Measurements from ENCODE around the gene DUOX2. TPM values are rescaled to one million over a fixed set of nuclear protein-coding genes. Genes with fewer than 3 reads are reported as not detected.

Gene DUOX2
- total and polyA plus RNA-seq, 2 of the 8 experiments (the other 6 are each of a cell fraction or from before 2014, with no cell fraction given) = 0.08 TPM; not detected in 1

DNA sequence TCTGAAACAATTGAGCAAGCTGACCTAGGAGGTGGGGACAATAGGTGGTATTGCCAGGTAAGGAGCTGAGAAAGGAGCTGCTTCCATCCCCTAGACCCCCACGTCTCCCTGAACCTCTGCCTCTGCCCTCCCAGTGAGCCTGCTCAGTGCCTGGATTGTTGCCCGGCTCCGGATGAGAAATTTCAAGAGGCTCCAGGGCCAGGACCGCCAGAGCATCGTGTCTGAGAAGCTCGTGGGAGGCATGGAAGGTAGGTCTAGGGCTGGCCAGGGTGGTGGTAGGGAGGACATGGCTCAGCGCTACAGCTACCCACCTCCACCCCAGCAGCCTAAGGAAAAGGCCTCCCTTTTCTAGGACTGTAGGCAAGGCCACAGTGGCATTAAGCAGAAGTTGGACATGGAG is 29.1 kb upstream of the DUOX2 start:
- Histone ChIP-seq H4K91ac (replicated peaks; ENCODE audit: insufficient read length, low read length) (no peak overlapping the region), H4K5ac (ENCODE audit: insufficient read length, low read depth, low read length) (no peak overlapping the region), H3K36me3 (ENCODE audit: control insufficient read depth in 2 of 4, insufficient read depth in 4 of 4, low read length in 3 of 4) (no peaks in the 10 kb centered on the region), H3K79me1 (ENCODE audit: low read depth, low read length) (no peaks in the 10 kb centered on the region; the same call in 1 of the 2 replicates), H3K14ac (ENCODE audit: insufficient read length) (no peak overlapping the region), H2BK12ac (ENCODE audit: low read depth, low read length) (no peak overlapping the region), H2AK5ac (ENCODE audit: low read depth, low read length) (no peak overlapping the region), H2BK5ac (ENCODE audit: low read depth, low read length) (no peak overlapping the region), H3K18ac (ENCODE audit: extremely low read depth, low read length) (no peak overlapping the region), H3K56ac (replicated peaks; ENCODE audit: insufficient read length, low read depth, low read length) (no peak overlapping the region), H2AFZ (ENCODE audit: low read length) (no peak overlapping the region), H3K23ac (ENCODE audit: insufficient read length) (no peak overlapping the region), H2BK15ac (ENCODE audit: low read length) (no peak overlapping the region), H4K8ac (ENCODE audit: extremely low read depth, insufficient read depth, low read length) (no peak overlapping the region), H3K79me2 (ENCODE audit: control insufficient read depth in 1 of 2, insufficient read depth in 2 of 2, low read length in 2 of 2) (no peaks in the 10 kb centered on the region), H3K4ac (replicated peaks; ENCODE audit: insufficient read length, low read depth, low read length) (no peak overlapping the region), H3K23me2 (ENCODE audit: low read depth, low read length) (no peaks in the 10 kb centered on the region), H3K4me1 (replicated peaks in 1 of 4; ENCODE audit: control insufficient read depth in 3 of 4, insufficient read depth in 4 of 4, low read length in 3 of 4) (no peaks in the 10 kb centered on the region; a peak in 1 of 7 replicates), H3K4me3 (ENCODE audit: extremely low read depth in 1 of 4, insufficient read depth in 2 of 4, low read depth in 3 of 4, low read length in 4 of 4) (no peak overlapping the region), H3K9me3 (ENCODE audit: insufficient read depth in 2 of 2, low read depth in 1 of 2, low read length in 1 of 2) (no peaks in the 10 kb centered on the region), H3K27ac (ENCODE audit: low read depth, low read length) (no peak overlapping the region), H4K20me1 (replicated peaks in 1 of 2; ENCODE audit: control insufficient read depth in 1 of 2, insufficient read depth in 2 of 2, low read length in 2 of 2) (no peaks in the 10 kb centered on the region), H3K4me2 (ENCODE audit: insufficient read depth in 1 of 2, low read depth in 2 of 2, low read length in 2 of 2) (no peak overlapping the region), H3K9ac (replicated peaks in 1 of 4; ENCODE audit: extremely low read depth in 1 of 4, low read depth in 3 of 4, low read length in 3 of 4) (no peak overlapping the region), H2BK20ac (ENCODE audit: low read length) (no peak overlapping the region), H2BK120ac (replicated peaks; ENCODE audit: low read depth, low read length) (no peak overlapping the region), H3K27me3 (replicated peaks in 1 of 4; ENCODE audit: control insufficient read depth in 3 of 4, extremely low read depth in 1 of 4, insufficient read depth in 3 of 4, low read length in 3 of 4) (peaks cover 0 to 2% (median 0%) of the 10 kb centered on the region in 4 experiments; a peak in 1 of 7 replicates)
- WGBS, 2 experiments (ENCODE audit: extremely low coverage in 1 of 2, insufficient coverage in 1 of 2, insufficient read length in 1 of 2, insufficient replicate concordance in 2 of 2, low coverage in 1 of 2, low lambda C conversion rate in 2 of 2, missing lambda C conversion rate in 1 of 2) = 86% methylated on average over 6 of the region's 7 CpGs; no CpG with 5 or more reads in 1 of the 2 experiments
- no peak for FAIRE-seq
- CTCF ChIA-PET (ENCODE audit: partially characterized antibody) = interaction anchor here (0.7 to 10.1 kb wide), 10 partner anchors 9 to 37 kb away, joined by 3 to 57 read pairs (median 4); partner anchors contain the start of genes DUOX1 and DUOXA1
- DNase-seq (ENCODE audit: low read depth in 1 of 2, low spot score in 2 of 2) = no peak
- POLR2A ChIA-PET (ENCODE audit: partially characterized antibody) = interaction anchor here (2.0 kb wide), 1 partner anchor 13 kb away, joined by 6 read pairs; the partner anchor contains the start of genes DUOX1 and DUOXA1
- TF ChIP-seq GTF2F1 (IDR thresholded peaks at IDR 0.05; ENCODE audit: borderline replicate concordance, low read depth, low read length) (no peak), ZNF274 (IDR thresholded peaks at IDR 0.05; ENCODE audit: borderline replicate concordance, extremely low read depth, low read length) (no peak), FOSL1 (IDR thresholded peaks at IDR 0.05; ENCODE audit: insufficient read depth, low read depth, low read length) (no peak), BRCA1 (IDR thresholded peaks at IDR 0.05; ENCODE audit: low read depth, low read length) (no peak), EGR1 (IDR thresholded peaks at IDR 0.05; ENCODE audit: borderline replicate concordance, low read depth, low read length) (no peak), PHF8 (conservative IDR thresholded peaks at IDR 0.05; ENCODE audit: low read depth, low read length) (no peak), TBP (IDR thresholded peaks at IDR 0.05; ENCODE audit: low read depth, low read length) (no peak), KDM4A (IDR thresholded peaks at IDR 0.05; ENCODE audit: low read depth, low read length, severe bottlenecking) (no peak), POU5F1 (IDR thresholded peaks at IDR 0.05; ENCODE audit: low read depth, low read length) (no peak), CTBP2 (IDR thresholded peaks at IDR 0.05; ENCODE audit: borderline replicate concordance, insufficient read depth, insufficient read length, low read length) (no peak), TCF12 (IDR thresholded peaks at IDR 0.05; ENCODE audit: low read depth, low read length) (no peak)
